K562 (cell line): Measurements from ENCODE around the gene PHLPP2. TPM values are rescaled to one million over a fixed set of nuclear protein-coding genes. Genes with fewer than 3 reads are reported as not detected.

ENCODE experiments used
- ATAC-seq: fragments of 200-7000 bp; cut with Tn5 transposase; 3 replicates; pipeline ENCODE4 v1.9.1; 2020; ENCODE audit warnings: moderate library complexity
- BruUV-seq: library from RNA; stranded (reverse); fragments of 400-500 nt; replicated peaks from 2 replicates; lab custom pipeline; 2021; lab: Mats Ljungman, UMichigan
- CTCF ChIA-PET: fragments of 300-600 bp; formaldehyde crosslinking; extraction: SDS; loops from one replicate; lab custom pipeline; 2021; ENCODE audit warnings: low intra/inter-chr PET ratio; lab: Yijun Ruan, JAX
- POLR2A ChIA-PET: fragments of 300-600, 350-650 bp; sonication (Branson Sonifier 250); formaldehyde crosslinking; extraction: SDS; loops from one replicate; lab custom pipeline; 2021; ENCODE audit warnings: antibody characterized with exemption, inconsistent platforms; lab: Yijun Ruan, JAX
- DNase-seq, 4 experiments: peaks; one replicate each; pipeline versions ENCODE4 v3.0.0 to v3.0.0-alpha.2; 2011 to 2018; ENCODE audit warnings: low spot score in 3 of 4, mixed read lengths in 3 of 4; ENCODE audit errors: extremely low read depth in 1 of 4
- FAIRE-seq: peaks from 2 replicates; lab custom pipeline; 2011; peaks lifted over from hg19 to GRCh38; lab: Jason Lieb, UNC
- H2AFZ ChIP-seq: 2 replicates; pipeline ENCODE4 v1.6.0; 2011; ENCODE audit warnings: low read depth, low read length, control low read depth, inconsistent platforms
- H3K27ac ChIP-seq: fragments of 200-600 bp; 3 replicates; pipeline ENCODE4 v1.8.0; 2011; ENCODE audit warnings: low read depth, mild to moderate bottlenecking, control low read depth, inconsistent platforms, low read length, moderate library complexity, mixed read lengths; ENCODE audit errors: extremely low read depth
- H3K27me3 ChIP-seq, 2 experiments: fragments of 300-600 bp in 1 of 2; 2 replicates in 1 of 2; 3 replicates in 1 of 2; pipeline versions ENCODE4 v1.6.0 to v1.8.0; 2011; ENCODE audit warnings: inconsistent platforms in 2 of 2, low read length in 2 of 2, mild to moderate bottlenecking in 1 of 2, mixed read lengths in 1 of 2, moderate library complexity in 1 of 2; ENCODE audit not compliant: control insufficient read depth in 2 of 2, insufficient read depth in 2 of 2
- H3K36me3 ChIP-seq: fragments of 300-600 bp; 3 replicates; pipeline ENCODE4 v1.8.0; 2011; ENCODE audit warnings: mild to moderate bottlenecking, low read length, inconsistent platforms; ENCODE audit not compliant: control insufficient read depth, insufficient read depth
- H3K4me1 ChIP-seq, 2 experiments: fragments of 200-600 bp in 1 of 2; replicated peaks in 1 of 2; 2 replicates in 1 of 2; 3 replicates in 1 of 2; pipeline versions ENCODE4 v1.5.1 to v1.8.0; 2011; ENCODE audit warnings: inconsistent platforms in 2 of 2, low read length in 2 of 2, mild to moderate bottlenecking in 1 of 2, mixed read lengths in 1 of 2, moderate library complexity in 1 of 2; ENCODE audit not compliant: control insufficient read depth in 2 of 2, insufficient read depth in 2 of 2
- H3K4me2 ChIP-seq: 2 replicates; pipeline ENCODE4 v1.6.1; 2011; ENCODE audit warnings: low read length, control low read depth, inconsistent platforms, mixed read lengths; ENCODE audit not compliant: insufficient read depth
- H3K4me3 ChIP-seq: fragments of 200-600 bp; sonication (generic), shearing (Covaris generic); 2 replicates; pipeline ENCODE4 v1.5.1; 2016; ENCODE audit warnings: control low read depth, inconsistent platforms
- H3K79me2 ChIP-seq: fragments of 200-600 bp; 3 replicates; pipeline ENCODE4 v1.8.0; 2011; ENCODE audit warnings: low read length, inconsistent platforms; ENCODE audit not compliant: control insufficient read depth, insufficient read depth
- H3K9ac ChIP-seq, 2 experiments: 2 replicates each; pipeline versions ENCODE4 v1.6.0 to v1.6.1; 2011; ENCODE audit warnings: low read depth in 2 of 2, low read length in 2 of 2, control low read depth in 1 of 2, inconsistent platforms in 1 of 2, mild to moderate bottlenecking in 1 of 2, mixed read lengths in 1 of 2; ENCODE audit not compliant: insufficient read depth in 1 of 2
- H3K9me1 ChIP-seq: one replicate; pipeline ENCODE4 v1.6.0; 2011; ENCODE audit warnings: inconsistent platforms, mild to moderate bottlenecking, low read length, moderate library complexity; ENCODE audit not compliant: control insufficient read depth, insufficient read depth
- H3K9me3 ChIP-seq: replicated peaks from 2 replicates; pipeline ENCODE4 v1.5.1; 2011; ENCODE audit warnings: low read depth, low read length, inconsistent platforms; ENCODE audit not compliant: control insufficient read depth, insufficient read depth
- H4K20me1 ChIP-seq: replicated peaks from 2 replicates; pipeline ENCODE4 v1.6.1; 2011; ENCODE audit warnings: low read length, inconsistent platforms, mixed read lengths; ENCODE audit not compliant: control insufficient read depth, insufficient read depth
- ARID3B ChIP-seq: fragments of 250-450 bp; sonication (Bioruptor Pico); IDR thresholded peaks from 2 replicates; pipeline ENCODE4 v1.4.0; 2020; ENCODE audit warnings: borderline replicate concordance
- CBFA2T3 ChIP-seq: fragments of 450-650 bp; IDR thresholded peaks from 2 replicates; pipeline ENCODE4 v1.6.1; 2017
- CC2D1A ChIP-seq: fragments of 450-650 bp; IDR thresholded peaks from 2 replicates; pipeline ENCODE4 v1.6.1; 2017; ENCODE audit warnings: mild to moderate bottlenecking
- E2F1 ChIP-seq: sonication (generic); formaldehyde crosslinking; IDR thresholded peaks from 2 replicates; pipeline ENCODE4 v1.8.1; 2023; ENCODE audit warnings: mild to moderate bottlenecking, missing genetic modification reagents, moderate library complexity
- KDM1A ChIP-seq, 2 experiments: fragments of 450-650 bp; IDR thresholded peaks; 2 replicates each; pipeline ENCODE4 v1.6.1; 2016; ENCODE audit warnings: mild to moderate bottlenecking in 2 of 2
- KLF1 ChIP-seq: fragments of 450-650 bp; IDR thresholded peaks from 2 replicates; pipeline ENCODE4 v1.6.1; 2016; ENCODE audit warnings: missing genetic modification characterization, missing compliant biosample characterization
- L3MBTL2 ChIP-seq: fragments of 450-650 bp; IDR thresholded peaks from 2 replicates; pipeline ENCODE4 v1.6.1; 2016; ENCODE audit warnings: mild to moderate bottlenecking, moderate library complexity
- MTF1 ChIP-seq: fragments of 250-450 bp; sonication (Bioruptor Pico); IDR thresholded peaks from 2 replicates; pipeline ENCODE4 v1.9.0; 2021; ENCODE audit warnings: moderate library complexity, mild to moderate bottlenecking, inconsistent platforms, borderline replicate concordance
- NEUROD1 ChIP-seq: fragments of 150-350 bp; IDR thresholded peaks from 2 replicates; pipeline ENCODE4 v1.6.1; 2014; ENCODE audit warnings: borderline replicate concordance, low read length, low read depth; ENCODE audit not compliant: partially characterized antibody
- NFYB ChIP-seq: IDR thresholded peaks from 2 replicates; pipeline ENCODE4 v1.6.1; 2011; ENCODE audit warnings: mild to moderate bottlenecking, moderate library complexity; ENCODE audit not compliant: insufficient read length; ENCODE audit errors: extremely low read depth
- NKRF ChIP-seq: fragments of 450-650 bp; IDR thresholded peaks from 2 replicates; pipeline ENCODE4 v1.6.1; 2016; ENCODE audit warnings: borderline replicate concordance
- SPI1 ChIP-seq: IDR thresholded peaks from 2 replicates; pipeline ENCODE4 v1.6.1; 2011; ENCODE audit warnings: low read depth, low read length, control low read depth, borderline replicate concordance
- TAF7 ChIP-seq: fragments of 450-650 bp; IDR thresholded peaks from 2 replicates; pipeline ENCODE4 v1.6.1; 2016; ENCODE audit warnings: missing genetic modification characterization, missing compliant biosample characterization
- ZNF165 ChIP-seq: fragments of 250-450 bp; sonication (Bioruptor Pico); IDR thresholded peaks from 2 replicates; pipeline ENCODE4 v1.4.0; 2020; ENCODE audit warnings: borderline replicate concordance
- ZSCAN29 ChIP-seq: fragments of 450-650 bp; IDR thresholded peaks from 2 replicates; pipeline ENCODE4 v1.6.1; 2017
- WGBS: fragments of 100-300 bp; shearing (Covaris generic); methylation state at CpG from one replicate; pipeline ENCODE4 v1.1.6; 2016; ENCODE audit warnings: low coverage, mixed read lengths; ENCODE audit not compliant: insufficient coverage; ENCODE audit errors: missing lambda C conversion rate; 5-methylcytosine and 5-hydroxymethylcytosine counted together
- in situ Hi-C: fragments of 300-500 bp; cut with MboI; formaldehyde crosslinking; loops from 4 replicates; pipeline ENCODE4 v1.15.0; 2018; ENCODE audit warnings: inconsistent platforms, mixed read lengths
- intact Hi-C: fragments of 100-400 bp; cut with micrococcal nuclease; formaldehyde crosslinking; loops from 2 replicates; pipeline ENCODE4 v1.14.2; 2022
- polyA plus RNA-seq, 8 experiments: library from polyadenylated mRNA; depleted of rRNA in 4 of 8; stranded (reverse) in 5 of 8; unstranded in 3 of 8; fragments of >200 nt; fragmentation: Nextera tagmentation in 2 of 8; fragmentation: Illumina TruSeq in 1 of 8; extraction: Ambion mirVana in 2 of 8; extraction: Trizol in 1 of 8; gene quantifications; 2 replicates each; pipeline versions ENCODE4 v1.2.1 to v1.2.3, GENCODE V29; 2011 to 2014; ENCODE audit warnings: inconsistent platforms in 1 of 8, missing spikeins in 1 of 8
- total RNA-seq, 7 experiments: library from RNA; depleted of rRNA in 6 of 7; stranded (reverse); fragments of >200 nt in 6 of 7; fragmentation: Illumina TruSeq in 2 of 7; extraction: Trizol in 2 of 7; gene quantifications; 2 replicates each; pipeline versions ENCODE4 v1.2.1 to v1.2.3, GENCODE V29; 2011 to 2021; ENCODE audit warnings: low replicate concordance in 1 of 7

The PHLPP2 gene
- total and polyA plus RNA-seq, 9 of the 15 experiments (the other 6 are each of a cell fraction or from before 2014, with no cell fraction given): 0.60 to 7.1 (median 2.6) TPM

- H3K4me3 ChIP-seq: no peak overlapping the region
- CTCF ChIA-PET: no interaction called here
- BruUV-seq: no TSS peak
- H3K4me1 ChIP-seq: no peaks in the 10 kb centered on the region
- WGBS: 66% methylated on average over 3 of the region's 3 CpGs
- H3K9ac ChIP-seq: no peak overlapping the region
- H3K79me2 ChIP-seq: no peaks in the 10 kb centered on the region
- no peaks in the 10 kb centered on the region for H3K9me3 ChIP-seq
- ATAC-seq (no peak), DNase-seq (no peak), FAIRE-seq (no peak)
- H4K20me1 ChIP-seq: no peaks in the 10 kb centered on the region
- intact Hi-C loops: no loop called here
- no peak overlapping the region for H2AFZ ChIP-seq
- POLR2A ChIA-PET: no interaction called here
- peaks cover 21% of the 10 kb centered on the region; the same call in 2 of the 3 replicates for H3K36me3 ChIP-seq
- no peaks in the 10 kb centered on the region for H3K27me3 ChIP-seq
- H3K9me1 ChIP-seq: no peaks in the 10 kb centered on the region
- TF ChIP-seq KDM1A (IDR thresholded peaks at IDR 0.05): no peak
- no peak for TF ChIP-seq NFYB
- no peak for TF ChIP-seq E2F1 (CRISPR knock-in tag)
- TF ChIP-seq SPI1: no peak
- no peak for TF ChIP-seq ARID3B
- TF ChIP-seq ZSCAN29: no peak
- no peak for TF ChIP-seq KLF1 (tag)
- TF ChIP-seq L3MBTL2: no peak
- no peak for TF ChIP-seq NEUROD1
- no peak for TF ChIP-seq NKRF
- no peak for TF ChIP-seq CBFA2T3
- TF ChIP-seq TAF7: no peak
- TF ChIP-seq ZNF165: no peak
- no peak for TF ChIP-seq MTF1
- no peak for TF ChIP-seq CC2D1A
- H3K4me2 ChIP-seq: no peak overlapping the region
- H3K27ac ChIP-seq: no peak overlapping the region
- in situ Hi-C loops: no loop called here
These were observed 49.1 kb downstream of the PHLPP2 start for GRCh38 chr16:71675380-71675779.
